Renal pelvis (tissue), 4 donors: ENCODE data around the gene CPSF4L. TPM values are rescaled to one million over a fixed set of nuclear protein-coding genes. Genes with fewer than 3 reads are reported as not detected.

ENCODE experiments used
- DNase-seq: peaks from one replicate; pipeline ENCODE4 v3.0.0-alpha.2; 2013
- polyA plus RNA-seq, 3 donors: library from polyadenylated mRNA; unstranded; fragments of 120-200 nt; gene quantifications; one replicate each; pipeline ENCODE4 v1.2.1, GENCODE V29; 2013; ENCODE audit not compliant: insufficient read length in 3 of 3

CPSF4L gene
- polyA plus RNA-seq, 3 donors = 0.18 to 0.23 TPM; not detected in 1

DNA sequence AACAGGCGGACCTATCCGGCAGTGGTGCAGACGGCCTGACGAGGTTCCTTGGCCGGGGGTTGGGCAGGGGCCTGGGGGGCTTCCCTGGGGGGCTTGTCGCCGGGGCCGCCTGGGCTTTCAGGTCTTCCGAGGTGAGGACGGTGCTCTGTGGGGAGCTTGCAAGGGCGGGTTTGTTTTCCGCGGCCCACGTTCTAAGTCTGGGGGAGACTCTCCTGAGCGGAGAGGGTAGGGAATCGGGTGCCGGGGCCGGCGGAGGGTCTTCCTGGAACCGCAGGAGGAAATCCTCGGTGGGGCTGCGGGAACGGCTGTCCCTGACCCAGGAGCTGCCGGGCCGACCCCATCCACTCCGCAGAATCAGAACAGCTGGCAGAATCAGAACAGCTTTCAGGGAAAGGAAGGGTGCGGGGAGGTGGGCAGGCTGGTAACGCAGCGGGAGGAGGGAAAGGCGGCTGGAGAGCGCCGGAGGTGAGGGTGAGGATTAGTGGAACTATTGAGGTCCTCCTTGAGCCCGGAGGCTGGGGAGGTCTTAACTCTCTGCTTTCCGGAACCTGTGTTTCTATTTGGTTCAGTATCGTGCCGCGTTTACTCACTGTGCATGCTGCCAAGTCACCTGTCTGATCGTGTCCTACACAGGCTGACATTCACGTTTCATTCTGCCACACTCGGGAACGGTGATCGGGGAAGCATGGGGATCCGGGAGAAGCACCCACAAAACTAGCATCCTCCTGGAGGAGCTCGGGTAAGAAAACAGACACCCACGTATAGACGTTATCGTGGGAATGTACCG lies 28.9 kb downstream of the CPSF4L start:
- peak; percentile 33 for DNase-seq

DNA sequence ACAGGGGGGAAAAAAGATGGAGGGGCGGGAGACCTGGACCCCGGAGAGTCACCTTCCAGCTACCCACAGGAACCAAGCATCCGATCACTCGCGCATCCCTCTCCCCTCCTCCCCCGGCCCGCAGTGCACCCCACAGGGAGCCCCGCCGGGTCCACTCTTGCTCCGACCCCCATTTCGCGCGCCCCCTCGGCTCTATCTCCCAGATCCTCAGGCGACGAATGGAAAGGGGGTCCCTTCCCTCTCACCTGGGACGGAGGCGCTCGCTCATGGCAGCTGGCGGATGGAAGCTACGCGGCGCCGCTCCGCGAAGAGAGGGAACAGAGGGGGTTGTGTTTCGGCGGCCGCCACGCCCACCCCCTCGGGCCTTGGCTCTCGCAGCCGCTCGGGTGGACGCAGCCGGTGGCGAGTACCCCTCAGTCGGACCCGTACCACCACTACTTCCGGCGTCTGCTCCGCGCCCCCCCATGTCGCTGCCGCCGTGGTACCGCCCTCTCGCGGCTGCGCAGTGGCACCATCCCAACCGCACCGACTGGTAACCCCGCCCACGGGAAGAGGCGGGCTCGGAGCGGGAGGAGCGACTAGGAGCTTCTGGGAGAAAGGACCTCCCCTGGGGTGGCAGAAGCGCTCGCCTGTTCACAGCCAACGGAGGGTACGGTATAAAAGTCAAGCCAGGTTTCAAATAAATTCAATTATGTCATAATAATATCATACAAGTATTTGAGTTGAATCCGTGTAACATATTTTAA lies 29.7 kb downstream of the CPSF4L start:
- DNase-seq = peak; percentile 96

DNA sequence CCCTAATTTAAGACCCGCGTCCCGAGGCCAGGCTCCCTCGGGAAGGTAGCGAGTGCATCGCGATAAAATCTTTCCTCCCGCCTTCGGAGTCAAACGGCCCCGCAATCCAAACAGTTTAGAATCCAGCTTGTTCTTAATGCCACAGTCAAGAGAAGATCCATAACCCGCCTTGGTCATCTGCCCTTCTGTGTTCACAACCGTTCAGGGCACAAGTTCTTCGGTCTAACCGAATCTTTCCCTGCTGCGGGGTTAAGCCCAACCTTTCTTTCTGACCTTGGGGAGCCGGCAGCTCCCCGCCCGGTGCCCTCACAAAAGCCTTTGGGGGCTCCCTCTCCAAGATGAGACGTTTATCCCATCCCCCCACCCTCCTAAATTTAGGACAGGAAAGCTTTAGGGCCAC lies 30.3 kb downstream of the CPSF4L start:
- peak; percentile 20 for DNase-seq

DNA sequence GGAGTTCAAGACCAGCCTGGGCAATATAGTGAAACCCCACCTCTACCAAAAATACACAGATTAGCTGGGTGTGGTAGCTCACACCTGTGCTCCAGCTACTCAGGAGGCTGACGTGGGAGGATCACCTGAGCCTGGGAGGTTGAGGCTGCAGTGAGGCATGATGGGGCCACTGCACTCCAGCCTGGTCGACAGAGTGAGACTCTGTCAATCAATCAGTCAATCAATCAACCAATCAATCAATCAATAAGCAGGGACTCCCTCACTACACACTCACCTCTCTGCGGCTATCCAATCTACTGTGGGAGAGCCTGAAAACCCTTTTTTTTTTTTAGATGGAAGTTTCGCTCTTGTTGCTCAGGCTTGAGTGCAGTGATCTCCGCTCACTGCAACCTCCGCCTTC lies 31.6 kb downstream of the CPSF4L start:
- no peak for DNase-seq

DNA sequence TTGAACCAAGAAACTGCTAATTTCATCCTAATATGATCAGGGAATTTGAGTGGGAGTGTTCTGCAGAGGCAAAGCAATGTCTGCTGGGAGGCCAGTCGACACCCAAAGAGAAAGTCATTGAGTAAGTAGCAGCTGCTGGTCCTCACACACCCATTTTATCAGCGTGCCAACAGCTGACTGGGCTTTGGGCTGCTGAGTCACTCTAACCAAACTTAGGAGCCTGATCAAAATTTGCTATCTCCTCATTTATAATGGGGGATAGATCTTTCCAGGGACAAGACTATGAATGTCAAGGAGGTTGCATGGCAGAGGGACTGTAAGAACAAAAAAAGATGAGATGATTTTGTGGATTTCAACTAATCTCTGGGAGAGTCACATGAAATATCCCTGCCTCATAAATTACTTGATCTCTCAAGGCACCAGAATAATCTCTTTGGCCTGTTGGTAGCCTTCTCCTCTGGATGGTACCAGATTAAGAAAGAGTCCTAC lies 32.9 kb downstream of the CPSF4L start:
- no peak for DNase-seq

DNA sequence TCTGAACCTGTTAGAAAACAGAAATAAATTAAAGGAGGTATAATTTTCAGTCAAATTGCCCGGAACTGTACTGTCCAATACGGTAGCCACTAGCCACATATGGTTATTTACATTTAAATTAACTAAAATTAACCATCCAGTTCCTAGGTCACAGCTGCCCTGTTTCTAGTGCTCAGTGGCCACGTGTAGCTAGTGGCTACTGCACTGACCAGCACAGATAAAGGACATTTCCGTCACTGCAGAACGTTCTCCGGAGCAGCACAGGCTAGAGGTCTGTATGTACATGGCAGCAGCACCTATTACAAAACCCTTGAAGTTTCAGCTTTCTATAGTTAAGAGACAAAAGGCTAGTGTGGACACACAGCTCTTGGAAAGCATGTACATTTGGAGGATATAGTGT lies 33.7 kb downstream of the CPSF4L start:
- DNase-seq = no peak

DNA sequence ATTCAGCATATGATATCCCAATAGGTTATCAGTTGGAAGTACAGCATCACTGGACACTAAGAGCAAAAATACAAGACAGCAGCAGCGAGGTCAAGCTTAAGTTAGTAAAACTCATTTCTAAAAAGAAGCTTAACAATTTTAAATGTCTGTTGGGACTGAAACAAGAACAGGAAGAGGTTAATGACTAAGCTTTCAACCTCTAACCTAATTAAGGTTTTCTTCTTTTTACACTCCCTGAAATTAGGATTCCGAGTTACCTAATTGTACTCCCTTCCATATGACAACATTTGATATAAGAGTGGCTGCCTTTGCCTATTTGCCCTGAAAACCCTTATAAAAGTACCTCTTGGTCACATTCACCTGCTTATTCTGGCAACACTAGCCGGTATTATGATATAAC lies 34.3 kb downstream of the CPSF4L start:
- no peak for DNase-seq

DNA sequence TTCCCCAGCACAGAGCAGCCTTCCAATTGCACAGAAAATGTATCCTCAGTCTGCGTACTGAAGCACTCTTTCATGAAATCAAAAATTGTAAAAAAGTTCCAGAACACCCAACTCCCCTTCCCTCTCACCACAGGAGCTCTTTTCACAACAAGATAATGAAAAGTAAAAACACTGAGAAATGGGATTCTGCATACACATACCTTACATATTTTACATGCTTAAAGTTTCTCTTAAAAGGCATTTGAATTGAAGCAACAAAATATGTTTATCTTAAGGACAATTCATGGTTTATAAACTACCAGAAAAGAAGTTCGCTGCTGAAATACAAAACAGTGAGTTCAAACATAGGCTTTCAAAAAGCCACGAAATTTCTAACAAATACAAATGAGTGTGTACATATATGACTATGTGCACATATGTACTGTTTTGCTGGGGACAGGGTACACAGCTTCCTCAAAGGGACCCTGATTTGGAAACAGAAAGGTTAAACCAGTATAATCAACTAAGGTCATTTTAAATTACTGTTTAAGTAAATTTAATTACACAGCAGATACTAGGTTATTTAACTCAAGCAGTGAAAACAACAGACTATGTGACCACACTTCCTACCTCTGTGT lies 35.0 kb downstream of the CPSF4L start:
- DNase-seq = no peak

DNA sequence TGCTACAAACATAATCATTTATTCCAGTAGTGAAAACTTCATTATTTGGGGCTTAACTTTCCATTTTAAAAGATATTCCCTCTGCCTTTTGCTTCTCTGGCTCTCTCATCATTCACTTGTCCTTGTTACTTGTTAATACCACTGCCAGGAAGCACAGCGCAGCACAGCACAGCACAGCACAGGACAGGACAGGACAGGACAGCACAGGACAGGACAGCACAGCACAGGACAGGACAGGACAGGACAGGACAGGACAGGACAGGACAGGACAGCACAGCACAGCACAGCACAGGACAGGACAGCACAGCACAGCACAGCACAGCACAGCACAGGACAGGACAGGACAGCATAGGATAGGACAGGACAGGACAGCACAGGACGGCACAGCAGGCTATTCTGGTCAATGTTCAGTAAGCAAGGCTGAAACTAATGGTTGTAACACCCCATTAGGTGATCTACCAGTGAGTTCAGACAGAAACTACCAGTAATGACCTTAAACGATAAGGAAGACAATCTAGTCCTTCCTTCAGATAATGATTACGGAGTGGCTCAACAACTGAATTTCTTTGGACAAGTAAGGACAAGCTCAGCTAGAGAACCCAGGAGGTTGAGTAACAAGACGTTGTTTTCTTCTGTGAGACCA lies 36.9 kb downstream of the CPSF4L start:
- DNase-seq = no peak

DNA sequence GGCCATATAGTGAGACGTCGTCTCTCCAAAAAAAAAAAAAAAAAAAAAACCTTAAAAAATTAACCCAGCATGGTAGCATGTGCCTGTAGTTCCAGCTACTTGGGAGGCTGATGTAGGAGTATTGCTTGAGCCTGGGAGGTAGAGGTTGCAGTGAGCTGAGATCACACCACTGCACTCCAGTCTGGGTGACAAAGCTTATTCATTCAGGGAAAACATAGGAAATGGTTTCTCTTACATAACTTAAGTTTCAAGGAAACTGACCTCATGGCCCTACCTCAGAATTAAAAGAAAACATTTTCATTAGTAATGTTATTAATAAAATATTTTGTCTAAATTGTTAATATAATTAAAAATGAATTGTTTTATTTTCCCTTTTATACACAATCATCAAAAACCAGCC lies 37.4 kb downstream of the CPSF4L start:
- no peak for DNase-seq

DNA sequence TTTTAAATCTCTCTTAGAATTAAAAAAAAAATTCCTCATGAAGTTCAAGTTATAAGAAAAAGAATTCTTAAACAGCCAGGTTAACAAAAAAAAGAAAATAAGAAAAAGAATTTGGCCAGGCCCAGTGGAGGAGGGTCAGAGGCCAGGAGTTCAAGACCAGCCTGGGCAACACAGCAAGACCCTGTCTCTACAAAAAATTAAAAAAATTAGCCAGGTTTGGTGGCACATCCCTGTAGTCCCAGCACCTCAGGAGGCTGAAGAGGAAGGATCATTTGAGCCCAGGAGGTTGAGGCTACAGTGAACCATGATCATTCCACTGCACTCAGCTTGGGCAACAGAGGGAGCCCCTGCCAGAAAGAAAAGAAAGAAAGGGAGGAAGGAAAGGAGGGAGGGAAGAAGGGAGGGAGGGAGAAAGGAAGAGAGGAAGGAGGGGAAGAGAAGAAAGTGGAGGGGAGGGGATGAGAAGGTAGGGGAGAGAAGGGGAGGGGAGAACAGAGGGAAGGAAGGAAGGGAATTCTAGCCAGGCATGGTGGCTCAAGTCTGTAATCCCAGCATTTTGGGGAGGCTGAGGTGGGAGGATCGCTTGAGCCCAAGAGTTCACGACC lies 38.0 kb downstream of the CPSF4L start:
- DNase-seq = no peak

DNA sequence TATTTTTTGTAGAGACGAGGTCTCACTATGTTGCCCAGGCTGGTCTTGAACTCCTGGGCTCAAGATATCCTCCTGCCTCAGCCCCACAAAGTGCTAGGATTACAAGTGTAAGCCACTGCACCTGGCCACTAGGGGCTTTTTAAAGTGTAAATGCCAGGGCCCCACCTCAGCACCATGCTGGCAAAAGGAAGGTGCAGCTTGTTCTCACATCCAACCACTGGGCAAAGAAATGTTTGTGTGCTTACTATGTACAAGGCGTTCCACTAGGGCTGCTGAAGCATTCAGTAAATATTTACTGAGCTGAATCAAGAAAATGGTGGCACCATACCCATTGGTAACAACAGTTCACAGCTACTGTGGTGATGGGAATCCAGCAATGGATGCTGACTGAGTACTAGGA lies 46.2 kb downstream of the CPSF4L start:
- no peak for DNase-seq

DNA sequence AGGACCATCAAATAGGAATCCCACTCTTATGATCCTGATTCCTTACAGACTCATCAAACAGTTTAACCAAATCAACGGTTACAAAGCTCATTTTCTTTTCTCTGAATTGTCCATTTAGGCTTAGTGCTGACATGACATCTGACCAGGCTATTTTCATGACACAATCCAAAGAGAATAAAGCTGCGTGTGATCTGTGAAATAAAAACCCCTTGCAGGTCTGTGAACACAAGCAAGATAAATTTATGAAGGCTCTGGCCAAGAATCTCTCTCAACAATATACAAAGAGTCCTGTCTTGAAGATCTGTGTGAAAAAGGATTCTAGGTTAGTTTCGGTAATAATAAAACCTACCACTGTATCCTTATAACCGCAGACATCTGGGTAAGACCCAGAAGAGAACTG lies 46.8 kb downstream of the CPSF4L start:
- no peak for DNase-seq

DNA sequence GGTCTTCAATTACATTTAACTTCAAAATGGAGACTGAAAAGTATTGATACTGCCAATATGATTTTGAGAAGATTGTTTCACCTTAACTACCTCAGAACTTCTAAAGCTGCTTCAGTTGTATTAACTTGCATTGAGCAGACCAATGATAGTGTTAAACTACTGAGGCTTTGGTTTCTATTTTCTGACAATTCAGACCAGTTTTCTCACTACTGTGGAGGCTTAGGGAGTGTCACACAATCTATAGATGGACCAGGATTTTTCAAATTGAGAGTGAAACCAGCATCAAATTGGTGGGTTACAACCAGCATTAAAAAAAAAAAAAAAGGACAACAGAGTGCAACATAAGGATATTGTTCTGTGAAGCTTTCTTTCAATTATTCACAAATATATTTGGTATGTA lies 47.7 kb downstream of the CPSF4L start:
- DNase-seq = no peak

DNA sequence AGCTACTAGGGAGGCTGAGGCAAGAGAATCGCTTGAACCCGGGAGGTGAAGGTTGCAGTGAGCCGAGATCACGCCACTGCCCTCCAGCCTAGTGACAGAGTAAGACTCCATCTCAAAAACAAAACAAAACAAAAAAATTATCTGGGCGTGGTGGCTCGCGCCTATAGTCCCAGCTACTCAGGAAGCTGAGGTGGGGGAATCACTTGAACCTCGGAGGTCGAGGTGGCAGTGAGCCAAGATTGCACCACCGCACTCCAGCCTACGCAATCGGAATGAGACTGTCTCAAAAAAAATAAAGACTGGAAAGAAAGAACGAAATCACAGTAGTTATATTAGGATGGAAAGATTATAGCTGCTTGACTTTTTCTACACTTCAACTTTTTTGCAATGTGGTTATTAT lies 49.9 kb downstream of the CPSF4L start:
- DNase-seq = no peak

DNA sequence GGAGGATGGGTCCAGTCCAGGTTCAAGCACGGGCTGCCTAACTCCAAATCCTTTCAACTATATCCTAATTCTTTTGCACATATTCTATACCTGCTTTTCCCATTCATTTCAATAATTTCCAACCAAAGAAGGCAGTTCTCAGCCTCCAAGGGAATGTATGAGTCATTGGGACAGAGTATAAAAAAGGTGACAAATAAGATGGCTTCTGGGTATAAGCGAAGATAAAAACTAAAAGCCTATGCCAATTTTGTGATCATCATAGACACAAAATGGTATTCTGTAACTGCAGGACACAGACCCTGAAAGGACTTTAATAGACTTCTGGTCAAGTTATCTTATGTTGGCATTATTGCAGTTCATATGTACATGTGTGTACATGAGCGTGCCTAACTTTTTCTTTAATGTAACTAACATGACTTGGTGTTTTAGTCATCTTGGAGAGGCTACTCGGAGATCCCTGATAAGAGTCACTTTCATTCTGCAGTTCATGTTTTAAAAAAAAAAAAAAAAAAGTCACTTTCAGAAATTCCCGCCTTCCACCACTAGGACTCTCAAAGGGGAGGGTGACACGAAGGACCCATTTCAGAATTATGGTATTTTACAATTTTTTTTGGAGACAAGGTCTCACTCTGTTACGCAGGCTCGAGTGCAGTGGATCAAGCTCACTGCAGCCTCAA lies 51.5 kb downstream of the CPSF4L start:
- no peak for DNase-seq

DNA sequence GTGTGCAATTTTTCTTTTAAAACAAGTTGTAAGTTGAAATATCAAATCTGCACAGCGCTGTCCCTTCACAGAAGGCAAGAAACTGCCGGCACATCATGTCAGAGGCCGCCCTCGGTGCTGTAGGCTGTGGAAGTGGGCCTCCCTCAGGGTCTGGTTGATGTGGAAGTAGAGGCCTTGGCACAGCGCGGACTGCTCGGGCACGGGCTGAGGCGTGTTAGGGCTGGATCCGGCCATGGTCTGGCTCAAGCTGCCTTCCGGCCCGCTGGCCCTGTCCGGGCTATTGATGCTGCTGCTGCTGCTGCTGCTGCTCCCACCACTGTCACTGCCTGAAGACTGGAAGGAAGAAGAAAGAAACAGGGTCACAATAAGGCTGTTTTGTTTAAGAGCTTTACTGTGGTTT lies 52.2 kb downstream of the CPSF4L start:
- DNase-seq = no peak

DNA sequence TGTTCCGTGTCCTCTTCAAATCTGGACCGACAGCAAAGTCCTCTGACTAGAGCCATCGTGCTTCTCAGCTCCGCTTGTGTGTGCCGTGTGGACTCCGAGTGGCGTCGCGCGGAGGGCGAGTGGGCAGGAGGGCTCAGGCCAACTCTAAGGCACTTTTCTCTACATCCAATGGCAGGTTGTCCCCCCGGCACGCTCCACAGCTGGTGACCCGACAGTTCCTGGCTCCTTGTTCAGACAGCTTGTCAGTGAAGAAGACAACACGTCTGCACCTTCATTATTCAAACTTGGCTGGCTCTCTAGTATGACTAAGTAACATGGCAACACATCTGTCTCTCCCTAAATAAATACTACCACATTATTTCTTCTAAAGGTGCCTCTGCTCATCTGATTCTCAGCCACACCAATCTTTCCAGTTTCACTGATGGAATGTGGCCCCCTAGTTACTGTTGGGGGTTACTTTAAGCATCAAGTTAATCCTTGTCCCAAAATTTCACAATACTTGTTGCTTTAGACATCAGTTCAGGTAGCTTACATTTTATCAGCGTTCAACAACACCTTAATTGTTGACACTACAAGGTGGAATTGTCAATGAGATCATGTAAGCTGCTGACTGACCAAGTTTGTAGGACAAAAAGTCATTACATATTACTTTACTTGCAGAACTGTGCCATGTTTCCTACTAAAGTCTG lies 53.4 kb downstream of the CPSF4L start:
- DNase-seq = no peak

DNA sequence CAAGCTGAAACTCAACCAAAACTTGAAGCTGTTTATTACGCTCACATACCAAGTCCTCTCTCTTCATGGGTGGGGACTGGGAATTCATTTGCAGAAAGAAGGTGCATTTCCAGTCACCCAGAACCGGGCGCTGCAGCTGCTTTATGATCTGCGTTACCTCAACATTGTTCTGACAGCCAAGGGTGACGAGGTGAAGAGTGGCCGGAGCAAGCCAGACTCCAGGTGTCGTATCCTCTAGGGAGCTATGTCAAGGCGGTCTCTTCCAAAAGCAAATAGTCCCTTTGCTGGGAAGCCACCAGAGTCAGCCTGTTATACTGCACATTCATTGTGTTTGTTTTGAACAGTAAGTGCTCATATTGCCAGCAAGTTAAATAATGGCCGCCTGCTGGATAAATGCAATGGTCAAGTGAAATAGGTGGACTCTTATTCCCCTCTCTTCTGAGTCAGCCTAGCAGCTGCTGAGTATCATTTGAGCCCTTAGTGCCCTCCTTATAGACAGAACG lies 56.2 kb downstream of the CPSF4L start:
- DNase-seq = no peak

DNA sequence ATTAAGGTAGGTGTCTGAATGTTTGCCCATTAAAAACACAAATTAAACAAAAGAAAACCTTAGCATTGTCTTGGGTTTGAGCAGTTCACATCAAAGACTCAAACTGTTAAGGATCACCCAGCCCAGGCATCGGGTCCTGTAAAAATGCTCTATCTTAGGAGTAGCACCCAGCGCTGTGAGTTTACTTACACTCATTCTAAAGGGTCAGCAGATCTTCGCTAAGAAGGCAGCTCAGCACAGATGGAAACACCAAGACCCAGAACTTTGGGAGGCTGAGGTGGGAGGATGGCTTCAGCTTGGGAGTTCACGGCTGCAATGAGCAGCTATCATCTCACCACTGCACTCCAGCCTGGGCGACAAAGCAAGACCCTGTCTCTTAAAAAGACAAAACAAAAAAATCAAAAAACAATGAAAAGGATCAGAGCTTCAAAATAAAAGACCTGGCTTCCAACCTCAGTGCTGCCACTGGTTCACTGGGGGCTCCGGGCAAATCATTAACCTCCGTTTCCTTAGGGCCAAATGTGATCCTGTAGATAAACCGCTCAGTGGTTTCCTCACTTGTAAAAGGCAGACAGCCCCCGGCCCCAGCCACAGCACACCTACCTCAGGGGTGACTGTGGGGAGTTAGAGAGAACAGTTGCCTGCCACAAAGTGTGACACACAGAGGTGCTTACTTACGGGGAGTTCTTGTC lies 57.7 kb downstream of the CPSF4L start:
- DNase-seq = peak; percentile 50
